CD4-positive, alpha-beta T cell (primary cell): Measurements from ENCODE around the gene SFPQ. TPM values are rescaled to one million over a fixed set of nuclear protein-coding genes. Genes with fewer than 3 reads are reported as not detected.
"Not testable (repeated sequence)": the region's sequence is repeated elsewhere in the genome, so short reads cannot be mapped to it uniquely, and the experiment has no call there.

Source experiments
- ATAC-seq: fragments of 200-7000 bp; cut with Tn5 transposase; one replicate; pipeline ENCODE4 v1.10.0; 2022; ENCODE audit warnings: mild to moderate bottlenecking; ENCODE audit not compliant: poor library complexity
- CTCF ChIA-PET: fragments of 350-600 bp; sonication (Branson Sonifier 250); formaldehyde crosslinking; loops from one replicate; lab custom pipeline; 2021; ENCODE audit warnings: antibody characterized with exemption, inconsistent platforms; lab: Charles Lee
- POLR2A ChIA-PET: fragments of 350-600 bp; sonication (Branson Sonifier 250); formaldehyde crosslinking; loops from one replicate; lab custom pipeline; 2021; ENCODE audit warnings: antibody characterized with exemption, inconsistent platforms; lab: Charles Lee
- DNase-seq, 14 experiments: peaks; one replicate each; pipeline ENCODE4 v3.0.0-alpha.2; 2013 to 2020; ENCODE audit warnings: mixed read lengths in 2 of 14
- H3K27ac ChIP-seq, 2 donors: one replicate each; pipeline versions ENCODE4 v1.5.1 to v1.7.0; 2013; ENCODE audit warnings: low read length in 2 of 2, low read depth in 1 of 2, mild to moderate bottlenecking in 1 of 2
- H3K27me3 ChIP-seq, 2 experiments: 1 replicate in 1 of 2; 2 replicates in 1 of 2; pipeline versions ENCODE4 v1.6.1 to v1.7.0; 2013; ENCODE audit warnings: low read length in 2 of 2, control low read depth in 1 of 2, mild to moderate bottlenecking in 1 of 2, moderate library complexity in 1 of 2; ENCODE audit not compliant: insufficient read depth in 2 of 2, control insufficient read depth in 1 of 2
- H3K36me3 ChIP-seq: one replicate; pipeline ENCODE4 v1.6.1; 2013; ENCODE audit warnings: low read length, control low read depth; ENCODE audit not compliant: insufficient read depth
- H3K4me1 ChIP-seq: one replicate; pipeline ENCODE4 v1.6.1; 2013; ENCODE audit warnings: low read length, control low read depth; ENCODE audit not compliant: insufficient read depth
- H3K4me3 ChIP-seq: one replicate; pipeline ENCODE4 v1.5.1; 2013; ENCODE audit warnings: mild to moderate bottlenecking, low read length, moderate library complexity
- H3K9me3 ChIP-seq, 2 experiments: 1 replicate in 1 of 2; 2 replicates in 1 of 2; pipeline versions ENCODE4 v1.6.1 to v1.7.0; 2013; ENCODE audit warnings: low read length in 2 of 2, mild to moderate bottlenecking in 2 of 2, control low read depth in 1 of 2, moderate library complexity in 1 of 2; ENCODE audit not compliant: control insufficient read depth in 1 of 2, insufficient read depth in 1 of 2
- H3K27ac Mint-ChIP-seq: one replicate; pipeline ENCODE4 v1.8.0; 2020; ENCODE audit warnings: mixed read lengths
- H3K27me3 Mint-ChIP-seq: one replicate; pipeline ENCODE4 v1.8.0; 2021; ENCODE audit warnings: mixed read lengths
- H3K36me3 Mint-ChIP-seq: one replicate; pipeline ENCODE4 v1.8.0; 2021; ENCODE audit warnings: low read depth, mixed read lengths
- H3K4me1 Mint-ChIP-seq: one replicate; pipeline ENCODE4 v1.8.0; 2021; ENCODE audit warnings: low read depth, mixed read lengths
- H3K4me3 Mint-ChIP-seq: one replicate; pipeline ENCODE4 v1.8.0; 2020; ENCODE audit warnings: mild to moderate bottlenecking, mixed read lengths
- H3K9me3 Mint-ChIP-seq: one replicate; pipeline ENCODE4 v1.8.0; 2020; ENCODE audit warnings: mixed read lengths
- CTCF ChIP-seq: fragments of 200-600 bp; IDR thresholded peaks from one replicate; pipeline ENCODE4 v1.8.0; 2022; ENCODE audit warnings: antibody characterized with exemption, mild to moderate bottlenecking
- intact Hi-C, 2 experiments: fragments of 100-400 bp; cut with DNase I in 1 of 2; cut with micrococcal nuclease in 1 of 2; formaldehyde crosslinking; loops; one replicate each; pipeline versions ENCODE4 v1.15.1 to v1.9.0; 2023 to 2025; cut with DNase I, micrococcal nuclease
- total RNA-seq, 174 experiments: library from RNA in 2 of 174; stranded (reverse) in 2 of 174; gene quantifications; one replicate each; pipeline ENCODE4 v1.2.3 and lab custom pipeline; 2021 to 2026

The SFPQ gene
- total RNA-seq, 2 experiments from 2014 or later, result 766 to 767 TPM

GRCh38 chr1:35171579-35171978 is 21.4 kb downstream of the SFPQ start:
- H3K4me1 Mint-ChIP-seq, result no peaks in the 10 kb centered on the region
- H3K4me3 ChIP-seq, result no peak overlapping the region
- H3K9me3 ChIP-seq, result no peaks in the 10 kb centered on the region
- DNase-seq, result peak in 2 of 14 experiments; percentile 12 to 18
- H3K27me3 Mint-ChIP-seq, result no peaks in the 10 kb centered on the region
- ATAC-seq, result no peak
- ChIA-PET POLR2A (interaction anchor here (1.2 to 1.4 kb wide), 2 partner anchors 19 to 93 kb away, joined by 3 to 4 read pairs; partner anchors contain the start of gene ZMYM1), CTCF (no interaction called here)
- H3K27me3 ChIP-seq, result no peaks in the 10 kb centered on the region
- H3K36me3 Mint-ChIP-seq, result peaks cover 26% of the 10 kb centered on the region
- peaks cover 23% of the 10 kb centered on the region for H3K36me3 ChIP-seq
- intact Hi-C loops, result loop anchor here in 1 of 2 experiments (10.0 kb wide), 1 partner anchor 187 kb away; the partner anchor contains the start of gene TMEM35B
- H3K4me3 Mint-ChIP-seq, result no peak overlapping the region
- no peaks in the 10 kb centered on the region for H3K9me3 Mint-ChIP-seq
- H3K27ac Mint-ChIP-seq, result no peak overlapping the region
- H3K27ac ChIP-seq, result no peak overlapping the region
- no peak for TF ChIP-seq CTCF
- H3K4me1 ChIP-seq, result no peaks in the 10 kb centered on the region

- no peak for DNase-seq
- no peaks in the 10 kb centered on the region for H3K4me1 Mint-ChIP-seq
- ChIA-PET POLR2A (no interaction called here), CTCF (no interaction called here)
- H3K4me3 Mint-ChIP-seq, result no peak overlapping the region
- no peaks in the 10 kb centered on the region for H3K27me3 Mint-ChIP-seq
- Histone ChIP-seq H3K27me3 (no peaks in the 10 kb centered on the region), H3K9me3 (peaks cover 14 to 16% of the 10 kb centered on the region in 2 experiments), H3K4me1 (no peaks in the 10 kb centered on the region), H3K36me3 (no peaks in the 10 kb centered on the region), H3K27ac (no peak overlapping the region), H3K4me3 (no peak overlapping the region)
- peaks cover 4% of the 10 kb centered on the region for H3K36me3 Mint-ChIP-seq
- peaks cover 5% of the 10 kb centered on the region for H3K9me3 Mint-ChIP-seq
- intact Hi-C loops, result no loop called here
- H3K27ac Mint-ChIP-seq, result no peak overlapping the region
- TF ChIP-seq CTCF, result no peak
- ATAC-seq, result no peak
These were observed 28.1 kb downstream of the SFPQ start for GRCh38 chr1:35164893-35165292.

- intact Hi-C loops, result no loop called here
- no peaks in the 10 kb centered on the region for H3K36me3 ChIP-seq
- H3K4me3 Mint-ChIP-seq, result no peak overlapping the region
- ATAC-seq (no peak), DNase-seq (no peak)
- peaks cover 0 to 5% of the 10 kb centered on the region in 2 experiments for H3K9me3 ChIP-seq
- H3K36me3 Mint-ChIP-seq, result no peaks in the 10 kb centered on the region
- no peaks in the 10 kb centered on the region for H3K27me3 Mint-ChIP-seq
- no peak for TF ChIP-seq CTCF
- H3K9me3 Mint-ChIP-seq, result no peaks in the 10 kb centered on the region
- H3K27ac ChIP-seq, result no peak overlapping the region
- H3K4me1 Mint-ChIP-seq, result no peaks in the 10 kb centered on the region
- H3K4me1 ChIP-seq, result peaks cover 2% of the 10 kb centered on the region
- H3K27ac Mint-ChIP-seq, result no peak overlapping the region
- ChIA-PET POLR2A (no interaction called here), CTCF (no interaction called here)
- no peaks in the 10 kb centered on the region for H3K27me3 ChIP-seq
- H3K4me3 ChIP-seq, result no peak overlapping the region
These were observed 41.7 kb downstream of the SFPQ start for GRCh38 chr1:35151220-35151619.

GRCh38 chr1:35145892-35146549 is 46.9 kb downstream of the SFPQ start:
- POLR2A ChIA-PET, intact Hi-C loops, H3K27ac ChIP-seq, ATAC-seq, H3K4me3 ChIP-seq, H3K36me3 ChIP-seq, CTCF ChIA-PET, H3K27me3 ChIP-seq, H3K4me1 ChIP-seq, H3K9me3 ChIP-seq, H3K4me1 Mint-ChIP-seq, H3K4me3 Mint-ChIP-seq, H3K27me3 Mint-ChIP-seq, H3K36me3 Mint-ChIP-seq, H3K9me3 Mint-ChIP-seq, H3K27ac Mint-ChIP-seq: not testable (repeated sequence)
- peak in 1 of 14 experiments; percentile 32 for DNase-seq
